ENCODE measurements around the gene NRF1.
A peak's percentile ranks its signal among the peaks of the same experiment; 100 is the strongest.

The NRF1 gene

GRCh38 chr7:129775695-129776361 lies 164.3 kb downstream of the NRF1 start:
- no peak for TF ChIP-seq ZNF274 (IDR thresholded peaks at IDR 0.05; ENCODE audit: low read depth, low read length)
- no peak overlapping the region for H3K4me3 ChIP-seq (ENCODE audit: low read length)

GRCh38 chr7:129776362-129776722 lies 164.8 kb downstream of the NRF1 start:
- H3K4me3 ChIP-seq (ENCODE audit: low read length), result no peak overlapping the region
- TF ChIP-seq ZNF274 (IDR thresholded peaks at IDR 0.05; ENCODE audit: low read depth, low read length), result no peak

- TF ChIP-seq ZNF274 (IDR thresholded peaks at IDR 0.05; ENCODE audit: low read depth, low read length), result no peak
- no peak overlapping the region for H3K4me3 ChIP-seq (ENCODE audit: low read length)
Measured at GRCh38 chr7:129777195-129777844, 165.8 kb downstream of the NRF1 start.

DNA sequence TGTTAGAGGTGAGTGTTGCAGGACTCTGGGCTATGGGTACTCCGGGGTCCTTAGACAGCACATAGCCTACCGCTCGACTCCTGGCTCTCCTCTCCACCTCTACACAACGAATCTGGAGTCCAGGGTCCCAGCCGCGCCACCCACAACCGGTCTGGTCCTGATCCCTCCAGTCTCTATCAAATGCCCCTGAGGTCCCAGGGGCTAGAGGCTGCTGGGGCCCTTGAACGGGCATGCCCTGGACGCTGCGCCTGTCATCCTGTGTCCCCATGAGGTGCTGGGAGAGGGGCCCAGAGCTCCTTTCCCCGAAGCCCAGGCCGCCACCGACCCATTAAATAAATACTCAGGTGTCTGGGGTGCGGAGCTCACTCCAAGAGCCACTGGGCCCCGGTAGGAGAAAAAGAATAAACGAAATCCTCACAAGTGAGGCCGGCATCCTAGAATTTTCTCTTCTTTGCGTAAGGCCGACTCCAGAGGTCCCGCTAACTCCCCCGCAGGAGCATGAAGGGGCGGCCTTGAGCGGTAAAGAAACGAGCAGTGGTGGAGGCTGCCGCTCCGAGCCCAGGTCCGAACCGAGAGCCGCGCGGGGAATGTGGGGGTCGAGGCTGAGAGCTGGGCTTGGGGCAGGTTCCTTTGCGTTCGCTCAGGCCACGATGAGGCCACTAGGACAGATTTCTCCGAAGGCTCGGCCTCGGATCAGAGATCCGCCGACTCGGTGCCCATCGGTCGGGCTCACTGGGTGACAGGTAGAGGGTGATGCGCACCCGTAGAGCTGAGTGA lies 166.7 kb downstream of the NRF1 start:
- no peak for TF ChIP-seq ZNF274 (IDR thresholded peaks at IDR 0.05; ENCODE audit: low read depth, low read length)
- H3K4me3 ChIP-seq (ENCODE audit: low read length), result no peak overlapping the region

DNA sequence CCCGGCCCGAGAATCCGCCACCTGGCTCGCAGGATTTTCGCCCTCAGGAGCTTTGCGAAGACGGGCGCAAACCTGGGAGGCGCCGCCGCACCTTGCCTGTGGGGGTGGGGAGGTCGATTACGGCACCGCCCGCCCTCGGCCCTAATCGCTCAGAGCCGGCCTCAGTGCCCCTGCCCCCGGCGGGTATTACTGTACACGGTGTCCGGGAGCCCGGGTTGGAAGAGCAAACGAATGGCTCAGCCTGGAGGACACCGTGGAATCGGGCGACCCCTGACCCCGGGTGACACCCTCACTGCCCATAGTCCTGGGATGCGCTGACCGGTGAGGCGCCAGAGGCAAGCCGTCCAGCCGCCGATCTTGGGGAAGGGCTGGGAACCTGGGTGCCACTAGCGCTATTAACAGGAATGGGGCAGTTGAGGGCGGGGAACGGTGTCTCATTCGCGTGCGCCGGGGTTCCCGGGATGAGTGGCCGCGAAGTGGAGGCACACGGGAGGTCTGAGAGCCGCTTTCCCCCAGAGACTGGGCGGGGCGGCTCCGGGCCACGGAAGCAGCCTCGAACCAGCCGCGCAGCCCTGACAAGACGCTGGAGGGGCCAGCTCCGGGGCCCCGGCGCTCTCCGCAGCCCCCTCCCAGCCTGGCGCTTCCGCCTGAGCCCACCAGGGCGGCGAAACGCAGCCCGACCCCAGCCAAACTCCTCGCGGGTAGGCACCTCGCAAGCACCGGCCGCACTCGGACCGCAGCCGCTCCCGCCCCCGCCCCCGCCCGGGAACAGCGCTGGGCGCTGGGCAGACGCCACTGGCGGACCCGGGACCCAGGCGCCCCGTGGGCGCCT lies 167.5 kb downstream of the NRF1 start:
- peak overlapping the region; percentile 54; the same call in 1 of the 2 replicates for H3K4me3 ChIP-seq (ENCODE audit: low read length)
- no peak for TF ChIP-seq ZNF274 (IDR thresholded peaks at IDR 0.05; ENCODE audit: low read depth, low read length)

- peak overlapping the region; percentile 54 for H3K4me3 ChIP-seq (ENCODE audit: low read length)
- no peak for TF ChIP-seq ZNF274 (IDR thresholded peaks at IDR 0.05; ENCODE audit: low read depth, low read length)
Measured at GRCh38 chr7:129779602-129780256, 168.2 kb downstream of the NRF1 start.

DNA sequence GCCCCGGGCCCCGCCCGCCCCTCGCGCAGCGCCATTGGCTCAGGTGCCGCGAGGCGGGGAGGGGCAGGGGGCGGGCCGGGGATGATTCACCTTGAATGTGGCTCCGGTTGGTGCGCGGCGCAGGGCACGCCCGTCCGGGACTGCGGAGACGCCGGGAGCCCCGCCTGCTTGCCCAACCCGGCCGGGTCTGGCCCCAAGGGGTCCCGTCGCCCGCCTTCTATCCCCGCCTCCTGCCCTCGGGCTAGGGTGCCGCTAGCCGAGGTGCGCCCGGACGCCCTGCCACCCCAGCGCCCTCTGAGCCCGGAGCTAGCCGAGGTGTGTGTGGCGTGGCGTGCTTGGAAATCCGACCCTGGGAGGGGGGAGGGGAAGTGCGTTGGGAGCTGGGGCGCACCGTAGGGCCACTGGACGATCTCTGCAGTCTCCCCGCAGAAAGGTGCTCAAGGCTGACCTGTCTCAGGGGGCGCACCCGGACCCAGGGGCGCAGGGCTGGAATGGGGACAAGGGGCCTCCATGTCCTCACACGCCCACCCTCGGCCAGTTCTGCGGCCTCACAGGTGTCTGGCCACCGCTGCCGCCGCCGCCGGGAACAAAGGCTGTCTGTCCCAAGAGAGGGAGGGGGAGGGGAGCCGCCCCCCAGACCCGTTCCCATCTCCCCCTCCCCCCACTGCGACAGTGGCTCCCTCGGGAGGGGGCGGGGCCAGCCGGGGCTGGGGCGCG lies 168.9 kb downstream of the NRF1 start:
- peak overlapping the region; percentile 54; the same call in 1 of the 2 replicates for H3K4me3 ChIP-seq (ENCODE audit: low read length)
- TF ChIP-seq ZNF274 (IDR thresholded peaks at IDR 0.05; ENCODE audit: low read depth, low read length), result no peak

DNA sequence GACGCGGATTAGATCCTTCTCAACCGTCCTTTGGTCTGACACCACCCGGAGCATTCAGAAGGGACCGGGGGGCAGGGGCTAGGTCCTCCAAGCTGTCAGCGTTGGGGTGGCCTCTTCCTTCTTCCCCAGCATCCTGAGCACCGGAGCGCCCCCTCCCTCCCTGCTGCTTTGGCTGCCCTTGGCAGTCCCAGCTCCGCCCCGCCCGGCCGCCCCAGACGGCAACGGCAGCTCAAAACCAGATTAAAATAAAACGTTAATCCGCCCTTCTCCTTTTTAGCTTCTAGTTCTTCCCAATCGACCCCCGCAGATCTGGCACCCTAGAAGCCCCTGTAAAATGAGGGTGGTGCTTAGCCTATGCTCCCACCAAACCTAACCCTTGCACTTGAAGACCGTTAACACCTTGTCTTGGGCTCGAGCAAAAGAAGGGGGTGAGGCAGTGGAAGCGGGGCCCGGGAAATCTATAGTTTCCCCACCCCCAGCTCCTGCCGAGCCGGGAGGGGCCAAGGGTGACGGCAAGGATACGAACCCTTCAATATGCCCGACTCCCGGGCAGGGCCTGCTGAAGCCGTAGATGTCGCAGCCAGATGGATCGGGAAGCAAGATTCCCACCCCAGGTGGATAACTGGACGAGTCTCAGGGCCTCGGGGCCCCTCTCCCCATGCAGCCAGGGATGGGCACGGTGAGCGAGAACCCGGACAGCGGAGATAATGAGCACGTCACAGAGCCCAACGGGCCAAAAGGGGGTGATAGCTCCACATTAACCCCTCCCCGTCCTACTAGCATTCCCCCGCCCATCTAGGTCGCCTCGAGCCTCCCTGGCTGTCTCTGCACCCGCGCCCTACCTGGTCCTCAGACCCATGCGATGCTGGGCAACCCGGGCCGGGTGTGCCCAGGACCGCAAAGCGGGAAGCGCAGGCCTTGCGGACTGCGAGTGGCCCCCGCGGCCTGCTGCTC lies 169.7 kb downstream of the NRF1 start:
- H3K4me3 ChIP-seq (ENCODE audit: low read length), result no peak overlapping the region
- TF ChIP-seq ZNF274 (IDR thresholded peaks at IDR 0.05; ENCODE audit: low read depth, low read length), result no peak

DNA sequence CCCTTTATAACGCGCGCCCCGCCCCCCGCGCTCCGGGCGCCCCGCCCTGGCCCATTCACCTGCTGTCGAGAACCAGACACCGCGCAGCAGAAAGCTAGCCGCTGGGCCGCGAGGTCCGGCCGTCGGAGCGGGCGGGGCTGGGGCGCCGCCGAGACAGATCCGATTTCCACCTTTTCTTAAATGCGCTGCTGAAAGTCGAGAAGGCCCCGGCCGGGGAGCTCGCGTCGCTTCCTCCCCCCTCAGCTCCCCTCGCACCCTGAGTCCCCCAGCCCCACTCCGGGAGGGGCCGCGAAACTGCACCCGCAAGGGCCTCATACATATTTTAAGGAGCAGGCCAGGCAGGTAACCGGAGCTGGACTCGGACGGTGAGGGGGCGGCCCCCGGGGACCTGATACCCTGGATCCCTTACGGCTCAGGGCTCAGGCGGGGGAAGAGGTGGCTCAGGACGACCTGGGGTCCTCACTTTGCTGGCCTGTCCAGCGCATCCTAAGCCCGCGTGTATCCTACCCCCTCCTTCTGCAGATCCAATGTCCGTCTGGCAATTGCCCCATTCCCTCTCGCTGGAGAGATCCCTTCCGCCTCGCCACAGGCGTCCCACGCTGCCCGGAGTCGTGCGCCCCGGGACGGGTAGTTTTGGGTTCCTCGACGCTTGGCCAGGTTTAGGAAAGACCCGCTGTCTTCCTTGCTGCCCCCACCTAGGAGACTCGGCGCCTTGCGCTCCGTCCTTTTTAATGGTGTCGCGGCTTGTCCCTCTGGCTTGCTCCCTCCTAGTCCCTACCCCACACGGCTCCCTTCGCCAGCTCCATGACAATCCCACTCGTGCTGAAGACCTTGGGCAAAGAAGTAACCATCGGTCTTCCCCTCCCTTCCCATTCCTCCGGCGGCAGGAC lies 170.7 kb downstream of the NRF1 start:
- no peak overlapping the region for H3K4me3 ChIP-seq (ENCODE audit: low read length)
- TF ChIP-seq ZNF274 (IDR thresholded peaks at IDR 0.05; ENCODE audit: low read depth, low read length), result no peak

GRCh38 chr7:129782818-129783583 lies 171.5 kb downstream of the NRF1 start:
- no peak for TF ChIP-seq ZNF274 (IDR thresholded peaks at IDR 0.05; ENCODE audit: low read depth, low read length)
- no peak overlapping the region for H3K4me3 ChIP-seq (ENCODE audit: low read length)

- TF ChIP-seq ZNF274 (IDR thresholded peaks at IDR 0.05; ENCODE audit: low read depth, low read length), result no peak
- no peak overlapping the region for H3K4me3 ChIP-seq (ENCODE audit: low read length)
Measured at GRCh38 chr7:129783584-129783919, 172.0 kb downstream of the NRF1 start.
